Measurements from ENCODE around the gene TSPAN7. TPM values are rescaled to one million over a fixed set of nuclear protein-coding genes. Genes with fewer than 3 reads are reported as not detected.

The TSPAN7 gene
- total RNA-seq, 1 donor from 2014 or later = not detected

GRCh38 chrX:38610849-38611248 lies 49.5 kb downstream of the TSPAN7 start:
- intact Hi-C loops (cut with micrococcal nuclease) = no loop called here
- DNase-seq = no peak
- H3K27me3 Mint-ChIP-seq = peaks cover 7% of the 10 kb centered on the region
- no peak overlapping the region for H3K4me3 Mint-ChIP-seq
- H3K36me3 Mint-ChIP-seq (ENCODE audit: low read depth) = no peaks in the 10 kb centered on the region
- H3K27ac Mint-ChIP-seq = no peak overlapping the region
- H3K9me3 Mint-ChIP-seq = no peaks in the 10 kb centered on the region
- H3K4me1 Mint-ChIP-seq = no peaks in the 10 kb centered on the region

GRCh38 chrX:38612281-38612680 lies 50.9 kb downstream of the TSPAN7 start:
- Mint-ChIP-seq H3K9me3 (no peaks in the 10 kb centered on the region), H3K36me3 (ENCODE audit: low read depth) (no peaks in the 10 kb centered on the region), H3K4me1 (no peaks in the 10 kb centered on the region), H3K4me3 (no peak overlapping the region), H3K27me3 (peaks cover 4% of the 10 kb centered on the region), H3K27ac (no peak overlapping the region)
- intact Hi-C loops (cut with micrococcal nuclease) = no loop called here
- DNase-seq = no peak

GRCh38 chrX:38614485-38614884 lies 53.1 kb downstream of the TSPAN7 start:
- H3K4me1 Mint-ChIP-seq = no peaks in the 10 kb centered on the region
- H3K27ac Mint-ChIP-seq = no peak overlapping the region
- intact Hi-C loops (cut with micrococcal nuclease) = no loop called here
- H3K9me3 Mint-ChIP-seq = no peaks in the 10 kb centered on the region
- no peaks in the 10 kb centered on the region for H3K27me3 Mint-ChIP-seq
- H3K4me3 Mint-ChIP-seq = no peak overlapping the region
- DNase-seq = no peak
- no peaks in the 10 kb centered on the region for H3K36me3 Mint-ChIP-seq (ENCODE audit: low read depth)

- H3K4me3 Mint-ChIP-seq = no peak overlapping the region
- no peak for DNase-seq
- H3K27me3 Mint-ChIP-seq = no peaks in the 10 kb centered on the region
- no peaks in the 10 kb centered on the region for H3K9me3 Mint-ChIP-seq
- H3K36me3 Mint-ChIP-seq (ENCODE audit: low read depth) = no peaks in the 10 kb centered on the region
- no peak overlapping the region for H3K27ac Mint-ChIP-seq
- intact Hi-C loops (cut with micrococcal nuclease) = no loop called here
- no peaks in the 10 kb centered on the region for H3K4me1 Mint-ChIP-seq
These were observed 55.6 kb downstream of the TSPAN7 start for GRCh38 chrX:38616904-38617303.

- Mint-ChIP-seq H3K4me1 (no peaks in the 10 kb centered on the region), H3K4me3 (no peak overlapping the region), H3K36me3 (ENCODE audit: low read depth) (no peaks in the 10 kb centered on the region), H3K9me3 (no peaks in the 10 kb centered on the region), H3K27me3 (no peaks in the 10 kb centered on the region), H3K27ac (no peak overlapping the region)
- intact Hi-C loops (cut with micrococcal nuclease) = no loop called here
- DNase-seq = no peak
These were observed 56.8 kb downstream of the TSPAN7 start for GRCh38 chrX:38618180-38618579.

GRCh38 chrX:38620623-38621022 lies 59.3 kb downstream of the TSPAN7 start:
- intact Hi-C loops (cut with micrococcal nuclease) = no loop called here
- Mint-ChIP-seq H3K4me3 (no peak overlapping the region), H3K4me1 (peaks cover 4% of the 10 kb centered on the region), H3K27me3 (no peaks in the 10 kb centered on the region), H3K9me3 (no peaks in the 10 kb centered on the region), H3K36me3 (ENCODE audit: low read depth) (no peaks in the 10 kb centered on the region), H3K27ac (no peak overlapping the region)
- no peak for DNase-seq

- no peaks in the 10 kb centered on the region for H3K27me3 Mint-ChIP-seq
- intact Hi-C loops (cut with micrococcal nuclease) = no loop called here
- H3K4me1 Mint-ChIP-seq = peaks cover 4% of the 10 kb centered on the region
- no peak overlapping the region for H3K27ac Mint-ChIP-seq
- no peaks in the 10 kb centered on the region for H3K9me3 Mint-ChIP-seq
- H3K36me3 Mint-ChIP-seq (ENCODE audit: low read depth) = no peaks in the 10 kb centered on the region
- no peak overlapping the region for H3K4me3 Mint-ChIP-seq
- DNase-seq = no peak
These were observed 65.0 kb downstream of the TSPAN7 start for GRCh38 chrX:38626296-38626695.

GRCh38 chrX:38627683-38628082 lies 66.3 kb downstream of the TSPAN7 start:
- Mint-ChIP-seq H3K4me3 (no peak overlapping the region), H3K27me3 (no peaks in the 10 kb centered on the region), H3K27ac (no peak overlapping the region), H3K9me3 (no peaks in the 10 kb centered on the region), H3K36me3 (ENCODE audit: low read depth) (no peaks in the 10 kb centered on the region), H3K4me1 (peaks cover 4% of the 10 kb centered on the region)
- intact Hi-C loops (cut with micrococcal nuclease) = no loop called here
- peak; percentile 58 for DNase-seq

- no peaks in the 10 kb centered on the region for H3K9me3 Mint-ChIP-seq
- no peak overlapping the region for H3K4me3 Mint-ChIP-seq
- H3K4me1 Mint-ChIP-seq = peaks cover 2% of the 10 kb centered on the region
- no peak for DNase-seq
- H3K36me3 Mint-ChIP-seq (ENCODE audit: low read depth) = no peaks in the 10 kb centered on the region
- H3K27me3 Mint-ChIP-seq = no peaks in the 10 kb centered on the region
- H3K27ac Mint-ChIP-seq = no peak overlapping the region
- intact Hi-C loops (cut with micrococcal nuclease) = no loop called here
These were observed 67.2 kb downstream of the TSPAN7 start for GRCh38 chrX:38628587-38628986.

GRCh38 chrX:38632516-38632915 lies 71.2 kb downstream of the TSPAN7 start:
- Mint-ChIP-seq H3K27me3 (no peaks in the 10 kb centered on the region), H3K36me3 (ENCODE audit: low read depth) (no peaks in the 10 kb centered on the region), H3K27ac (no peak overlapping the region), H3K4me3 (peak overlapping the region; percentile 4), H3K9me3 (no peaks in the 10 kb centered on the region), H3K4me1 (no peaks in the 10 kb centered on the region)
- no peak for DNase-seq
- intact Hi-C loops (cut with micrococcal nuclease) = no loop called here

GRCh38 chrX:38634665-38635064 lies 73.3 kb downstream of the TSPAN7 start:
- Mint-ChIP-seq H3K36me3 (ENCODE audit: low read depth) (no peaks in the 10 kb centered on the region), H3K27ac (no peak overlapping the region), H3K27me3 (peaks cover 4% of the 10 kb centered on the region), H3K4me1 (no peaks in the 10 kb centered on the region), H3K4me3 (no peak overlapping the region), H3K9me3 (no peaks in the 10 kb centered on the region)
- intact Hi-C loops (cut with micrococcal nuclease) = no loop called here
- no peak for DNase-seq

GRCh38 chrX:38636949-38637819 lies 75.8 kb downstream of the TSPAN7 start:
- H3K36me3 Mint-ChIP-seq (ENCODE audit: low read depth) = no peaks in the 10 kb centered on the region
- H3K9me3 Mint-ChIP-seq = no peaks in the 10 kb centered on the region
- H3K4me1 Mint-ChIP-seq = no peaks in the 10 kb centered on the region
- intact Hi-C loops (cut with micrococcal nuclease) = no loop called here
- no peak for DNase-seq
- H3K27ac Mint-ChIP-seq = no peak overlapping the region
- peaks cover 8% of the 10 kb centered on the region for H3K27me3 Mint-ChIP-seq
- H3K4me3 Mint-ChIP-seq = no peak overlapping the region

- H3K4me1 Mint-ChIP-seq = no peaks in the 10 kb centered on the region
- DNase-seq = no peak
- H3K9me3 Mint-ChIP-seq = no peaks in the 10 kb centered on the region
- intact Hi-C loops (cut with micrococcal nuclease) = no loop called here
- no peaks in the 10 kb centered on the region for H3K36me3 Mint-ChIP-seq (ENCODE audit: low read depth)
- H3K27ac Mint-ChIP-seq = no peak overlapping the region
- no peak overlapping the region for H3K4me3 Mint-ChIP-seq
- H3K27me3 Mint-ChIP-seq = peaks cover 8% of the 10 kb centered on the region
These were observed 77.7 kb downstream of the TSPAN7 start for GRCh38 chrX:38638952-38639529.

- DNase-seq = no peak
- H3K4me3 Mint-ChIP-seq = no peak overlapping the region
- intact Hi-C loops (cut with micrococcal nuclease) = no loop called here
These were observed 78.4 kb downstream of the TSPAN7 start for GRCh38 chrX:38639730-38640129.

More at GRCh38 chrX:38639730-38640129, 78.4 kb downstream of the TSPAN7 start:
- H3K27ac Mint-ChIP-seq = no peak overlapping the region
- no peaks in the 10 kb centered on the region for H3K9me3 Mint-ChIP-seq
- H3K36me3 Mint-ChIP-seq (ENCODE audit: low read depth) = no peaks in the 10 kb centered on the region
- no peaks in the 10 kb centered on the region for H3K4me1 Mint-ChIP-seq
- peaks cover 8% of the 10 kb centered on the region for H3K27me3 Mint-ChIP-seq
